ENCODE measurements around the gene IFI27L1. TPM values are rescaled to one million over a fixed set of nuclear protein-coding genes. Genes with fewer than 3 reads are reported as not detected.
"Not testable (repeated sequence)": the region's sequence is repeated elsewhere in the genome, so short reads cannot be mapped to it uniquely, and the experiment has no call there.

Gene IFI27L1
- total RNA-seq, 1 donor from 2014 or later: 20.5 TPM

DNA sequence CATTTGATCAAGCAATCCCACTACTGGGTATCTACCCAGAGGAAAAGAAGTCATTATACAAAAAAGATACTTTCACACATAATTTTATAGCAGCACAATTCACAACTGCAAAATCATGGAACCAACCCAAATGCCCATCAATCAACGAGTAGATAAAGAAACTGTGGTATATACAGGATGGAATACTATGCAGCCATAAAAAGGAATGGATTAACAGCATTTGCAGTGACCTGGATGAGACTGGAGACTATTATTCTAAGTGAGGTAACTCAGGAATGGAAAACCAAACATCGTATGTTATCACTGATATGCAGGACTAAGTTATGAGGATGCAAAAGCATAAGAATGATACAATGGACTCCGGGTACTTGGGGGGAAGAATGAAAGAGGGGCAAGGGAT is 9.0 kb upstream of the IFI27L1 start:
- DNase-seq (ENCODE audit: low spot score); ATAC-seq; intact Hi-C loops (cut with DNase I): not testable (repeated sequence)

DNA sequence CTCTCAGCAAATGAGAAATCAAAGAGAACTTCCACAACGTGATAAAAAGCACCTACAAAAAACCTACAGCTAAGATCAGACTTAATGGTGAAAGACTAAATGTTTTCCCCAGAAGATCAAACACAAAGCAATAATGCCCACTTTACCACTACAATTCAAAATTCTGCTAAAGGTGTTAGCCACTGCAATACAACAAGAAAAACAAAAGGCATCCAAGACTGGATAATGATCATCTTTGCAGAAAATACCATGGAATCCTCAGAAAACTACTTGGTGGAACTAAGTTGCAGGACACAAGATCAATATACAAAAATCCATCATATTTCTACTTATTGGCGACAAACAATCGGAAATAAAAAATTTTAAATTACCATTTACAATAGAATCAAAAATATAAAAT is 6.6 kb upstream of the IFI27L1 start:
- DNase-seq (ENCODE audit: low spot score) (no peak), ATAC-seq (no peak)
- intact Hi-C loops (cut with DNase I): no loop called here

DNA sequence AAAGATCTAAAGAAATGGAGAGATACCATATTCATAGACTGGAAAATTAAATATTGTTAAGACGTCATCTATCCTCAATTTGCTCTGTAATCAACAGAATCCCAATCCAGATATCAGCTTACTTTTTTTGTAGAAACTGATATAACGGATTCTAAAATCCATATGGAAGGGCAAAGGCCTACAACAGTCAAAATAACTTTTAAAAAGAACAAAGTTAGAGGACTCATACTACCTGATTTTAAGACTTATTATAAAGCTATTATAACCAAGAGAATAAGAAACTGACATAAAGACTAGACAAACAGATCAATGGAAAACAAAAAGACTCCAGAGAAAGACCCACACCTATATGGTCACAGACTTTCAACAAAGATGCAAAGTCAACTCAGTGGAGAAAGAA is 6.1 kb upstream of the IFI27L1 start:
- intact Hi-C loops (cut with DNase I): no loop called here
- DNase-seq (ENCODE audit: low spot score) (no peak), ATAC-seq (no peak)

DNA sequence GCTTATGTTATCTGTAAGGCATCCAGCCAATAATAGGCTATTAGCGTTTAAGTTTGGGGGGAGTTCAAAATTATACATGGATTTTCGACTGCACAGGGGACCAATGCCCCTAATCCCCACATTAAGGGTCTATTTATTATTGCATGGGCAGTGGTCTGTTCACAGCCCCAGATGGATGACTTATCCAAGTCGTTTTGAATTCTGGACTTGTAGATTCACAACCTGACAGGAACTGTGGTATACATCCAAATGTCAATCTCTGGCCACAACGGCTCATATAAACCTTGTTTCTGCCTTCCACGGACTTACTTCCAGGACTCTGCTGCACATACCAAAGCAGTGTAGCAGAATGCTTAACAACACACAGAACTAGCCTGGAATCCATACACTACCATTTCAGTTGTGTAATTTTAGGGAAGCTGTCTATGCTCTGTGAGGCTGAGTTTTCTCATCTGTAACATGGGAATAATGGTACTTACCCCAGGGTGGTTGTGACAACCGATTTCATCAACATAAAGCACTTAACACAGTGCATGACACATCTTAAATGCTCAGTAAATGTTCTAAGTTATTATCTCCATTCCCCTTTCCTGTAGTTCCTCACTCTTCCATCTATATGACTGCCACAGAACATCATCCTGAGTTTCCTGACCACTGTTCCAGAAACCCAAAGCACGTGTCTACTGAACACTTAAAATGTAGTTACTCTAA is 3.8 kb upstream of the IFI27L1 start:
- intact Hi-C loops (cut with DNase I): no loop called here
- ATAC-seq: no peak

DNA sequence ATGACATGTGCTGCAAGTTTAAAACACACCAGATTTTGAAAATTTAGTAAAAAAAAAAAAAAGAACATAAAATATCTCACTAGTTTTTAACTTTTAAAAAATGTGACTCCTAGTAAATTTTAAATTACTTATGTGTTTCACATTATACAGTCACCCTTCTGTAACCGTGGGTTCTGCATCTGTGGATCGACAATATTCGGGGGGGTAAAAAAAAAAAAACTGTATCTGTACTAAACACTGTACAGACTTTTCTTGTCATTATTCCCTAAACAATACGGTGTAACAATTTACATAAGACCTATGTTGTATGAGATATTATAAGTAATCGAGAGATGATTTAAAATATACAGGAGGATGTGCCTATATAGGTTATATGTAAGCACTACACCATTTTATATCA is 3.3 kb upstream of the IFI27L1 start:
- no peak for ATAC-seq
- DNase-seq (ENCODE audit: low spot score): no peak
- intact Hi-C loops (cut with DNase I): no loop called here

More for the DNA sequence above, 3.8 kb upstream of the IFI27L1 start:
- no peak for DNase-seq (ENCODE audit: low spot score)

DNA sequence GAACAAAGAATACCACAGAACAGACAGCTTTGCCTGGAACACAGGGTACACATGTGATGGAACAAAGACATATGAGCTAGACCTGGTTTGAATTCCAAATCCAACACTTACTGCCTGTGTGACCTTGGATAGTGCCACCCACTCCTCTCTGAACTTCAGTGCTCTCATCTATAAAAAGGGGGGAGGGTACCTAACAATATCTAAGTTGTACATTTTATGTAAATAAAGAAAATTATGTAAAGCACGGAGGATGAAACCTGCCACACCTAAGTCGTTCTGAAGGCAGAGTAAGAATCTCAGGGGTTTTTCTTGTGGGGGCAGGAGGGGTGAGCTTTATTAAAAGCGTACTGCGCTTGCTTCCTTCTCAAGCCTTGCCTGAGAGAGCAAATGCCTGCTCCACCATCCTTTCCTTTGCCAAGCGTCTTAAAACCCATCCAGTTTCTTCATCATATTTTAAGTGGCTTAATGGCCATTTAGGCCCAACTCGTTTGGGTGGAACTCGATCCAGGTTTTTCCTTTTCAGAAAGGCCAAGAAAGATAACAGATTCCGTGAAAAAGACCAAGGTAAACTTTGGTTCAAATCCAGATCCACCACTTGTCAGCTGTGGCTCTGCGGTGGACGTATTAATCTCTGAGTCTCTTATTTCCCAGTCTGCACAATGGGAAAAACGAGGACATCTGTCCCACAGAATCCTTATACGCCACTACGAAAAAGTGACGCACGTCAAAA is 1.1 kb upstream of the IFI27L1 start:
- DNase-seq (ENCODE audit: low spot score) (no peak), ATAC-seq (no peak)
- intact Hi-C loops (cut with DNase I): no loop called here

DNA sequence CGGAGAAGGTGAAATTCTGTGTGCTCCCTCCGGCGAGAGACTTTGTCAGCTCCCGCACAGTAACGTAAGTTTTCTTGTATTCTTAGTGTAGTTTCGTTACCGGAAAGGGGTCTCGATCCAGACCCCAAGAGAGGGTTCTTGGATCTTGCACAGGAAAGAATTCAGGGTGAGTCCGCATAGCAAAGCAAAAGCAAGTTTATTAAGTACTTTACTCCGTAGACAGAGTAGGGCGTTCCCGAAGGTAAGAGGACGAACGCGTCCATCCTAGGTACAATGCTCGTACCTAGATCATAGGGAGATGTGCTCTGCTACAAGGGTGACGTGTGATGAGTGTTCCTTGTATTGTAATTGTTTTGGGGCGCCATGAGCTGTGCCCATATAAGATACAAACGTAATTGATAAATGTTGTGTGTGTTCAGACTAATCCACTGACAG is 293 bp downstream of the IFI27L1 start:
- intact Hi-C loops (cut with DNase I): no loop called here
- DNase-seq (ENCODE audit: low spot score) (no peak), ATAC-seq (peak; percentile 25)

DNA sequence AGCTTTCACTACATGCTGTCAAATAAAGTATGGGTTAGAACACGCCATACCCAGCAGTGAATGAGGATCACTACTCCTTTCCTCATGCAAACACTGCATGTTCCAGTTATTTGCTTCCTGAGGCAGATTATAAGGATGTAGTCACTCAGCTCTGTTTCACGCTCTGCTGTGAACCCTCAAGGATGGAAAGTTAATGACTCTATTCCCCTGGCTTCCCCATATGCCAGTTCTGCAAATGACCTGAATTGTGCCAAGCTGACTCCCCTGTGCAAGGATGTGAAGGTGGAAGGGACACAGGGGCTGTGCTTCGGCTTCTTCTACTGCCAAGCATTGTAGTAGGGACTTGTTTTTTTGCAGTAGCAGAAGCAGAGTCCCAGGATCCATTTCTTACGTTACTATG is 6.8 kb downstream of the IFI27L1 start:
- ATAC-seq: no peak
- DNase-seq (ENCODE audit: low spot score): no peak
- intact Hi-C loops (cut with DNase I): no loop called here

DNA sequence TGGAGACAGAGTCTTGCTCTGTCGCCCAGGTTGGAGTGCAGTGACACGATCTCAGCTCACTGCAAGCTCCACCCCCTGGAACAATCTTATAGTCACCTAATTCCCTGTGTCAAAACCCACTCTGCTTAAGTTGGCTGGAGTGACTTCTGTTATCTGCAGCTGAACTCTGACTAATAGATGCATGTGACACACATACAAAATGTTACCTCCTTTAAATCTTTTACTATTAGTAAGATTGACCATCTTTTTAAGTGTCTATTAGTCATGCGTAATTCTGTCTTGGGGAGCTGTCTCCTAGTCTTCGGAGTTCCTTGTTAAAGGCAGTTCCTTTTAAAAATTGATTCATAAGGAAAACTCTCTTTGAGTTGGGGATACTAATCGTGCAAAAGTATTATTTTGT is 7.4 kb downstream of the IFI27L1 start:
- no peak for ATAC-seq
- DNase-seq (ENCODE audit: low spot score): no peak
- intact Hi-C loops (cut with DNase I): no loop called here

DNA sequence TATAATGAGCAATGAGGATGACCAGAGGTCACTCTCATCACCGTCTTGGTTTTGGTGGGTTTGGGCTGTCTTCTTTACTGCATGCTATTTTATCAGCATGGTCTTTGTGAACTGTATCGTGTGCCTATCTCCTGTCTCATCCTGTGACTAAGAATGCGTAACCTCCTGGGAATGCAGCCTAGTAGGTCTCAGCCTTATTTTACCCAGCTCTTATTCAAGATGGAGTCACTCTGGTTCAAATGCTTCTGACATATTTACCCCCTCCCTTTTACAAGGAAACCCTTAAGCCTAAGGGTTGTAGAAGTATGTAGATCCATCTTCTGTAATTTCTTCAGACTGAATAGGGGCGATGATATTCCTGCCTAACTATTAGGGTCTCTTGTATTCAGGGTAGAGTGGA is 8.4 kb downstream of the IFI27L1 start:
- DNase-seq (ENCODE audit: low spot score): no peak
- intact Hi-C loops (cut with DNase I): no loop called here
- ATAC-seq: no peak

DNA sequence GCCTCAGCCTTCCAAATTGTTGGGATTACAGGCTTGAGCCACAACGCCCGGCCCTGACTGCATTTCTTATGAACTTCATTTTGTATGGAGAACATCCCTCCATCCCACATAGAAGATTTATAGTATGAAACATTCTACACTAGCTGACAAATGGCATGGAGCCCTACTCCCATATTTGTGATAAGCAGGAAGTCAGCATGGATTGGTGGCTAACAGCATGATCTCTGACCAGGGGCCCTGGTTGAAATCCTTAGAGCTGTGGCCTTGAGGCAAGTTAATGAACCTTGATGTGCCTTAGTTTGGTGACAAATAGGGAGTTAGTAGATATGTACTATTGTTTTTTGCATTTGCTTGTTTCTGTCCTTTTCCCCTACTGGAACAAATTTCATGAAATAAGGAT is 12.3 kb downstream of the IFI27L1 start:
- intact Hi-C loops (cut with DNase I): no loop called here
- DNase-seq (ENCODE audit: low spot score) (no peak), ATAC-seq (no peak)

DNA sequence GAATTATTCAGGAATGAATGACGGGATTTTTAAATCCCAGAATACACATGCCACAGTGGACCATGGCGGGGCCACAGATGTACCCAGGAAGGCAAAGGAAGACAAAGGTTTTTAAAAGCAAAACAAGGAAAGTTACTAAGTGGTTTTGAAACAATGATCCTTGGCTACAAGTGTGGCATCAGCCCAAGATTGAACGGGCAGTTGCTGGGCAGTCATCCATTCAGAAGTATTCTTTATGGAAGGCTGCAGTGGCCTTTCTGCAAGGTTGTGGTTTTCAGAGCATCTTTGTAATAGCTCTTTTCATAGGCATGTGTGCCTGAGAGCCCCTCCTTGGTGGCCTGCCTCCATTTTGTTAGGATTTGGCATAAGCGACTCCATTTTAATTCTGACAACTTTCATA is 16.0 kb downstream of the IFI27L1 start:
- intact Hi-C loops (cut with DNase I): no loop called here
- ATAC-seq (no peak), DNase-seq (ENCODE audit: low spot score) (no peak)

DNA sequence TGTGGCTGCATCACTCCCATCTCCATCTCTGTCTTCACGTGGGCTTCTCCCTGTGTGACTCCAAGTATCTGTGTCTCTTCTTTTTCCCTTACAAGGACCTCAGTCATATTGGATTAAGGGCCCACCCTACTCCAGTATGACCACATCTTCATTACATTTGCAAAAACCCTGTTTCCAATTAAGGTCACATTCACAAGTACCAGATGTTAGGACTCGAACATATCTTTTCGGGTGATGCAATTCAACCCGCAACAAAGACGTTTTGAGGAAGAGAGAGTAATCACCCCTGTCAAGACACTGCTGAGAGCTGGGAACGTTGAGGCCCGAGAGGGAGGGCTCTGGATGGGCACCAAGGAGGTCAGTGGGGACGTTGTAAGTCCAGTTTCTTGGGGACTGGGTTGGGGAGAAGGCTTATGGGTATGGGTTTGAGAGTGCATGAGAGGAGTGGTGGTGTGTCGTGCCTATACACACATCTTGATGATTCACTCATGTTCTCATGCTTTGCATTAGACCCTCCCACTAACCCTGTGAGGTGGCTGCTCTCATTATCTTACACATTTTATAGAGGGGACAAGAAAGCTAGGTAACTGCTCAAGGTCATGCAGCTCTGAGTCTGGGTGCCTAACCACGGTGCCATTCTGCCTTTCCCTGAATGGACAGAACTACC is 17.3 kb downstream of the IFI27L1 start:
- ATAC-seq (no peak), DNase-seq (ENCODE audit: low spot score) (no peak)
- intact Hi-C loops (cut with DNase I): no loop called here

DNA sequence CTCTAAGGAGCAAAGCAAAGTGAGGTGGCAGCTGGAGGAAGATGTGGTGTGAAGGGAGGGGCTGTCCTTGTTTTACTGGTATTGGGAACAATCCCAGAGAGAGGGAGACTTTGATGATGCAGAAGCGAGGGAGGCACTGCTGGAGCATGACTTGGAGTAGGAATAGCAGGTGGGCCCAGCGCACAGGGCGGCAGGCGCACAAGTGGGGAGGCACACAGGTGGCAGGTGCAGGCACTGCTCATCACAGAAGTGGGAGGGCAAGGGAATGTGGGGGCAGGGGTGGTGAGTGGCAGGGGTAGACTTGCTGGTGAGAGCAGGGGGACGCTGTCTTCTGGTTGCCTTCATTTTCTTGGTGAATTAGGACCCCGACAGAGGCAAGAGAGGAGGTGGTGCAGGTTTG is 17.9 kb downstream of the IFI27L1 start:
- intact Hi-C loops (cut with DNase I): no loop called here
- DNase-seq (ENCODE audit: low spot score): no peak
- no peak for ATAC-seq

DNA sequence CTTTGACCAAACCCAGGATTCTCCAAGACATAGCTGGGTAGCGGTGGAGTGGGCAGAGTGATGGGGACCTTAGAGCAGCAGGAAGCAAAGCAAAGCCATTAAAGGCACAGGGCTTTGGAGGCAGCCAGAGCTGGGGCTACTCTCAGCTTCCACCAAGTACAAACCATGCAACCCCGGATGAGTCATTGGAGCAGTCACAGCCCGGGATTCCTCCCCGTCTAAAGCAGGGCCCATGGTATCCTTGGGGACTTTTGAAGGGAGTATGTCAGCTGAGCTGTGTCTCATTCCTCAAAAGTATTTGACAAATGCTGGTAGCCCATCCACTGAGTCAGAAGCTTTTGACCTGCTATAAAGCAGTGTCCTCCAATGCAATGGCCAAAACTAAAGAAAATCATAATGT is 19.7 kb downstream of the IFI27L1 start:
- DNase-seq (ENCODE audit: low spot score) (no peak), ATAC-seq (peak; percentile 47)
- intact Hi-C loops (cut with DNase I): no loop called here

DNA sequence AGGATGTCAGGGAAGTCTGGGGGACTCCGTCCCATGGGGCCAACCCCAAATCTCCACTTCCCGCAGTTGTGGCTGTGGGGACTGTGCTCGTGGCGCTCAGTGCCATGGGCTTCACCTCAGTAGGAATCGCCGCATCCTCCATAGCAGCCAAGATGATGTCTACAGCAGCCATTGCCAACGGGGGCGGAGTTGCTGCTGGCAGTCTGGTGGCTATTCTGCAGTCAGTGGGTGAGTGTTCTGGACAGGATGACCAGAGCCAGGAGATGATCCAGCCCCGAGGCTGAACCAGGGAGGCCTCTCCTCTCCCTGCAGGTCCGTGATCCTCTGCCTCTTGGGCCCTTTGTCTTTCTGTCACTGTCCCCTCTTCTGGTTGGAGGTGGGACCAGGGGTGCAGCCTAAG is 20.6 kb downstream of the IFI27L1 start:
- DNase-seq (ENCODE audit: low spot score) (no peak), ATAC-seq (peak; percentile 49)
- intact Hi-C loops (cut with DNase I): no loop called here

DNA sequence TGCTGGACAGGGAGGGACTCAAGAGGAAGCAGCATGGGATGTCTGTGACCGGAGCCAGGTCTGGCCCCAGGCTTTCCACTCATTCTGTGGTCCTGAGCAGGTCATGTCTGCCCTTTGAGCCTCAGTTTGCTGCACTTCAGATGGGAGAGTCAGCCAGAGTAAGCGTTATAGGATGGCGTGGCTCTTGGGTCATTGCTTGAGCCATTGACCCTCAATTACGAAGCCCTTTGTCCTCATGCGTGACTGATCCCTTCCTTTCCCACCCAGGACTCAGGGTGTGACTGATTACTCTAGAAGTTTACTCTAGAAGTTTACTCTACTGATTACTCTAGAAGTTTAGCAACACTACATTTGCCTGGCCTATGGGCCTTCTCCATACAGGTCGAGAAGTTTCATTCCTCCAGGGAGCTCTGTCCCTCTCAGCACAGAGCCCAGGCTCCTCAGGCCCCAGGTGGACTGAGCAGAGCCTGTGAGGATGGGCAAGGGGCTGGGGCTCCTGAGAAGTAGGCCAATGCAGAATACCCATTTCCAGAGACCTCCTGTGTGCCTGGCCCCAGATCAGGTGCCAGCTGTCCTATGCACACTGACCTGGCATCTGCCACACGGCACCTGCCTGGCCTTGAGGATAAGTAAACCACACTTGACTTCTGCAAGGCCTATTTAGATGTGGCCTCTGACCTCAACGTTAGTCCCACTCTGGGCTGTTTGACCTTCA is 21.8 kb downstream of the IFI27L1 start:
- intact Hi-C loops (cut with DNase I): no loop called here
- no peak for DNase-seq (ENCODE audit: low spot score)
- ATAC-seq: no peak

DNA sequence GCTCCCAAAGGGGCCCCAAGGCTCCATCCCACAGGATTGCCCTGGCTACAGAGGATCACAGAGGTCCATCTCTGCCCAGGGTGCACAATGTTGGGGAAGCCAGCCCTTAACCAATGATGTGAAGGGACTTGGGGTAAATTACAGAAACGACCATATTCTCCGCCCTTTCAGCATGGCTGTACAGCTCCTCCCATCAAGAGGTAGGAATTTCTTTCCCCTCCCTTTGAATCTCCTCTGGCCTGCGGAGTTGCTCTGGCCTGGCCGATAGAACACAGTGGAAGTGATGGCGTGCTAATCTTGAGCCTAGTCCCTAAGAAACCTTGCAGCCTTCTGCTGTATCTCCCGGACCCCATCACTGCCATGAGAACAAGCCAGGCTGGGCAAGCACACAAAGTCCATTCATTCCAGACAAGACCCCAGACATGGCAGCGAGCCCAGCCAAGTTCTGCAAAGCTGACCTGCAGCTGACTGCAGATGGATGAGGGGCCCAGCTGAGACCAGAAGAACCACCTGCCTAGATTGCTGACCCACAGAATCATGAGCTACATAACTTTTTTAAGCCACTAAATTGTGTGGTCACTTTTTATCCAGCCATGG is 22.5 kb downstream of the IFI27L1 start:
- intact Hi-C loops (cut with DNase I): no loop called here
- no peak for DNase-seq (ENCODE audit: low spot score)
- no peak for ATAC-seq

DNA sequence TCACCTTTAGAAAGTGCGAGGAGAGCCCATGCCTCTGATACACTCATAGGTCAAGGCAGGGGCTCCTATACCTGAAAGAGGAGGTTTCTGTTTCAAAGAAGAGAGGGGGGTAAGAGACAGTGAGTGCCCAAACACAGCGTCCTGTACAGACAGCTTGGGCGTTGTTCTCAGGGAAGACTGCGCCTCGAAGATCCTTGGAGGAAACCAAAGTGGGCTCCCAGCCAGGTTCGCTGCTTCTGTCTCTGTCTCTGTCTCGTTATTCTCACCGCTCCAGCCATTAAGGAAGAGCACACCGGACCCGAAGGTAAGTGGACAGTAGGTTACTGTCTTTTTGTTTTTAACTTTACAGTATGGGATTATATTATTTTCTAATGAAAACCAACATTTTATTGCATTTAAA is 23.6 kb downstream of the IFI27L1 start:
- intact Hi-C loops (cut with DNase I): no loop called here
- ATAC-seq (no peak), DNase-seq (ENCODE audit: low spot score) (no peak)

All from sciatic nerve (tissue), 2 donors.